Ovary (tissue), 3 donors: ENCODE data around the gene RASA3.

ENCODE experiments used
- CTCF ChIP-seq, 3 donors: fragments of 450-650 bp in 2 of 3; fragments of 200-600 bp in 1 of 3; IDR thresholded peaks; one replicate each; pipeline versions ENCODE4 v1.5.1 to v1.8.0; 2016 to 2022; ENCODE audit warnings: antibody characterized with exemption in 3 of 3, mild to moderate bottlenecking in 1 of 3
- POLR2A ChIP-seq: fragments of 450-650 bp; IDR thresholded peaks from one replicate; pipeline ENCODE4 v1.6.1; 2017; ENCODE audit warnings: antibody characterized with exemption, mild to moderate bottlenecking, moderate library complexity
- donor health status: DM: no; HTN: no; CAD: no.

GRCh38 chr13:114104655-114105520 lies 27.5 kb downstream of the RASA3 start:
- no peak for TF ChIP-seq POLR2A
- TF ChIP-seq CTCF (IDR thresholded peaks at IDR 0.05): no peak
